ENCODE data around the gene MORC3. TPM values are rescaled to one million over a fixed set of nuclear protein-coding genes. Genes with fewer than 3 reads are reported as not detected.

Gene MORC3
- total RNA-seq, 1 donor from 2014 or later: 68.7 TPM

DNA sequence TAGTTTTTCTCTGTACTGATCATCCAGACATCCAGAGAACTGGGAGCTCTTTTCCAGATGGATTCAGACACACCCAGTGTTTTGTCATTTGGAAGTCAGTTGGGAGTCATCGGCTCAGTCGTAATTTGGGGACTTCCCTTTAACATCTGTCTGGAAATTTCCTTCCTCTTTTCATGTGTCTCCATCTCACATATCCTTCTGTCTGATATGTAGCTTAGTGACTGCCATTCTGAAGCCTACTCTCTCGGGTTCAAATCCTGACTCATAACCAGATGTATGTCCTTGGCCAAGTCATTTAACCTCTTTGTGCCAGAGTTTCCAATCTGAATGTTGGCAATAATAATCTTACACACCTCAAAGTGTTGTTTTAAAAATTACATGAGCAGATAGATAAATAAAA lies 3.0 kb downstream of the MORC3 start:
- TF ChIP-seq, protein P1, sequence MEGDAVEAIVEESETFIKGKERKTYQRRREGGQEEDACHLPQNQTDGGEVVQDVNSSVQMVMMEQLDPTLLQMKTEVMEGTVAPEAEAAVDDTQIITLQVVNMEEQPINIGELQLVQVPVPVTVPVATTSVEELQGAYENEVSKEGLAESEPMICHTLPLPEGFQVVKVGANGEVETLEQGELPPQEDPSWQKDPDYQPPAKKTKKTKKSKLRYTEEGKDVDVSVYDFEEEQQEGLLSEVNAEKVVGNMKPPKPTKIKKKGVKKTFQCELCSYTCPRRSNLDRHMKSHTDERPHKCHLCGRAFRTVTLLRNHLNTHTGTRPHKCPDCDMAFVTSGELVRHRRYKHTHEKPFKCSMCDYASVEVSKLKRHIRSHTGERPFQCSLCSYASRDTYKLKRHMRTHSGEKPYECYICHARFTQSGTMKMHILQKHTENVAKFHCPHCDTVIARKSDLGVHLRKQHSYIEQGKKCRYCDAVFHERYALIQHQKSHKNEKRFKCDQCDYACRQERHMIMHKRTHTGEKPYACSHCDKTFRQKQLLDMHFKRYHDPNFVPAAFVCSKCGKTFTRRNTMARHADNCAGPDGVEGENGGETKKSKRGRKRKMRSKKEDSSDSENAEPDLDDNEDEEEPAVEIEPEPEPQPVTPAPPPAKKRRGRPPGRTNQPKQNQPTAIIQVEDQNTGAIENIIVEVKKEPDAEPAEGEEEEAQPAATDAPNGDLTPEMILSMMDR (IDR thresholded peaks at IDR 0.05): no peak
- no peak for TF ChIP-seq EZH2 (IDR thresholded peaks at IDR 0.05)
- TF ChIP-seq EZH2phosphoT487 (IDR thresholded peaks at IDR 0.05): no peak
- Mint-ChIP-seq H3K36me3 (peaks cover 25% of the 10 kb centered on the region), H3K27me3 (ENCODE audit: insufficient read depth, low read depth) (peaks cover 4% of the 10 kb centered on the region), H3K9me3 (no peaks in the 10 kb centered on the region), H3K4me3 (peak overlapping the region; percentile 46), H3K27ac (no peak overlapping the region), H3K4me1 (peaks cover 18% of the 10 kb centered on the region)
- no peak overlapping the region for H3K4me3 ChIP-seq
- H3K79me2 ChIP-seq (ENCODE audit: low read depth): peaks cover 78% of the 10 kb centered on the region
- no peak overlapping the region for H3K9ac ChIP-seq
- no peaks in the 10 kb centered on the region for H3K9me3 ChIP-seq (ENCODE audit: low read depth)
- H3K4me1 ChIP-seq: peaks cover 13% of the 10 kb centered on the region
- no peaks in the 10 kb centered on the region for H3K36me3 ChIP-seq
- peak overlapping the region; percentile 1 for H3K4me2 ChIP-seq
- no peak overlapping the region for H3K27ac ChIP-seq
- H3K27me3 ChIP-seq: no peaks in the 10 kb centered on the region
- peaks cover 50% of the 10 kb centered on the region for H4K20me1 ChIP-seq (ENCODE audit: low read depth)
- H2AFZ ChIP-seq (replicated peaks): no peak overlapping the region
- peaks cover 26% of the 10 kb centered on the region for H3F3A ChIP-seq (ENCODE audit: low read depth)
- DNase-seq (ENCODE audit: low spot score): no peak

DNA sequence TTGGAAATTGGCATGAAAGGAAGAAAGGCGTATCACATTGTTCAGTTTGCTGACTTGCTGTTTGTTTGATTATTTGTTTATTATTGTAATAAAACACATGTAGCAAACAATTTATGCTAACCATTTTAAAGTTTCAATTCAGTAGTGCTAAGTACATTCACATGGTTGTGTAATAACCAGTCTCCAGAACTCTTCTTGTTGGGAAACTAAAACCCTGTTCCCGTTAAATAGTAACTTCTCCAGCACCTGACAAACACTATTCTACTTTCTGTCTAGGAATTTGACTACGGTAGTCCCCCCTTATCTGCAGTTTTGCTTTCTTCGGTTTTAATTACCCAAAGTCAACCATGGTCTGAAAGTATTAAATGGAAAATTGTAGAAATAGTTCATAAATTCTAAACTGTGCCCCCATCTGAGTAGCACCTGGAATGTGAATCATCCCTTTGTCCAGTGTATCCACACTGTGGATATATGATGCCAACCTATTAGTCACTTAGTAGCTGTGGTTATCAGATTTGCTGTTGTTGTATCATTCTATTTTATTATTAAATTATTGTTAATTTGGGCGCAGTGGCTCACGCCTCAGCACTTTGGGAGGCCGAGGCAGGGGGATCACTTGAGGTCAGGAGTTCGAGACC lies 5.5 kb downstream of the MORC3 start:
- H3K4me1 Mint-ChIP-seq: peaks cover 18% of the 10 kb centered on the region
- Histone ChIP-seq H3K4me2 (no peak overlapping the region), H3K4me1 (peaks cover 13% of the 10 kb centered on the region), H3F3A (ENCODE audit: low read depth) (peaks cover 15% of the 10 kb centered on the region), H3K36me3 (no peaks in the 10 kb centered on the region), H3K9me3 (ENCODE audit: low read depth) (no peaks in the 10 kb centered on the region), H3K9ac (no peak overlapping the region), H3K27me3 (no peaks in the 10 kb centered on the region), H4K20me1 (ENCODE audit: low read depth) (peaks cover 74% of the 10 kb centered on the region), H3K79me2 (ENCODE audit: low read depth) (peaks cover 100% of the 10 kb centered on the region), H3K27ac (no peak overlapping the region), H3K4me3 (no peak overlapping the region), H2AFZ (replicated peaks) (no peak overlapping the region)
- no peak overlapping the region for H3K27ac Mint-ChIP-seq
- DNase-seq (ENCODE audit: low spot score): no peak
- TF ChIP-seq EZH2phosphoT487 (IDR thresholded peaks at IDR 0.05) (no peak), EZH2 (IDR thresholded peaks at IDR 0.05) (no peak)
- TF ChIP-seq, protein P1 (IDR thresholded peaks at IDR 0.05): no peak
- no peaks in the 10 kb centered on the region for H3K9me3 Mint-ChIP-seq
- H3K4me3 Mint-ChIP-seq: no peak overlapping the region
- peaks cover 32% of the 10 kb centered on the region for H3K36me3 Mint-ChIP-seq
- no peaks in the 10 kb centered on the region for H3K27me3 Mint-ChIP-seq (ENCODE audit: insufficient read depth, low read depth)

DNA sequence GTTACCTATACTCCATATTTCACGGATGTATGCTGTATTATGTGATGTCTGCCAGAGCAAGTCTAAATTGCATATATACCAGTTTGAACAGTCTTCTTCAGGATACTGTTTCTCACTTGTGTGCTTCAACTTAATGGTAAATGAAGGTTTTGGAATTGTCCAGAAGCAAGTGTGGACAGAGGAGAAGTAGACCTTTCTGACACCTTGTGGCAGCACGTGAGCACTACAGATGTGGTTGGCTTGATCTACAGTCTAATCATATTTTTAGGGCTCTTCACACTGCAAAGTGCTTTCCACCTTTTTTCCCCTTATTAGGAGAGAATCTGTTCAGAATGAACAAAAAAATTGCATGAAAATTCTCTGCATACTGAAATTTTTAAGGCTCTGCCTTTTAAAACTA lies 10.9 kb downstream of the MORC3 start:
- no peak overlapping the region for H3K4me3 ChIP-seq
- H3K9me3 ChIP-seq (ENCODE audit: low read depth): no peaks in the 10 kb centered on the region
- no peaks in the 10 kb centered on the region for H3F3A ChIP-seq (ENCODE audit: low read depth)
- no peak overlapping the region for H3K4me2 ChIP-seq
- Mint-ChIP-seq H3K27me3 (ENCODE audit: insufficient read depth, low read depth) (no peaks in the 10 kb centered on the region), H3K9me3 (no peaks in the 10 kb centered on the region), H3K4me1 (peaks cover 8% of the 10 kb centered on the region), H3K36me3 (peaks cover 32% of the 10 kb centered on the region), H3K4me3 (no peak overlapping the region), H3K27ac (no peak overlapping the region)
- H4K20me1 ChIP-seq (ENCODE audit: low read depth): peaks cover 84% of the 10 kb centered on the region
- H3K27ac ChIP-seq: no peak overlapping the region
- H3K4me1 ChIP-seq: no peaks in the 10 kb centered on the region
- H3K9ac ChIP-seq: no peak overlapping the region
- H3K79me2 ChIP-seq (ENCODE audit: low read depth): peaks cover 100% of the 10 kb centered on the region
- peak; percentile 57 for DNase-seq (ENCODE audit: low spot score)
- H3K27me3 ChIP-seq: no peaks in the 10 kb centered on the region
- no peak for TF ChIP-seq EZH2 (IDR thresholded peaks at IDR 0.05)
- TF ChIP-seq, protein P1 (IDR thresholded peaks at IDR 0.05): peak; percentile 71
- no peak for TF ChIP-seq EZH2phosphoT487 (IDR thresholded peaks at IDR 0.05)
- no peak overlapping the region for H2AFZ ChIP-seq (replicated peaks)
- peaks cover 8% of the 10 kb centered on the region for H3K36me3 ChIP-seq

Measured in neural progenitor cell (in vitro differentiated cells).